Muscle layer of duodenum (tissue), 2 donors: ENCODE measurements around the gene PTPN6.

ENCODE experiments used
- H3K27ac ChIP-seq: one replicate; pipeline ENCODE4 v1.7.0; 2013; ENCODE audit warnings: mild to moderate bottlenecking, low read length
- H3K27me3 ChIP-seq: one replicate; pipeline ENCODE4 v1.7.0; 2013; ENCODE audit warnings: low read depth, mild to moderate bottlenecking, control low read depth, low read length
- H3K36me3 ChIP-seq, 2 donors: one replicate each; pipeline ENCODE4 v1.7.0; 2013; ENCODE audit warnings: low read length in 2 of 2, control low read depth in 1 of 2, mild to moderate bottlenecking in 1 of 2; ENCODE audit not compliant: insufficient read depth in 2 of 2, control insufficient read depth in 1 of 2
- H3K4me1 ChIP-seq, 2 donors: one replicate each; pipeline ENCODE4 v1.7.0; 2013; ENCODE audit warnings: low read length in 2 of 2, mild to moderate bottlenecking in 2 of 2, control low read depth in 1 of 2, moderate library complexity in 1 of 2; ENCODE audit not compliant: insufficient read depth in 2 of 2, control insufficient read depth in 1 of 2
- H3K4me3 ChIP-seq, 2 donors: one replicate each; pipeline ENCODE4 v1.7.0; 2013; ENCODE audit warnings: low read length in 2 of 2, low read depth in 1 of 2, mild to moderate bottlenecking in 1 of 2
- H3K9me3 ChIP-seq, 2 donors: one replicate each; pipeline ENCODE4 v1.7.0; 2013; ENCODE audit warnings: low read length in 2 of 2, control low read depth in 1 of 2, mild to moderate bottlenecking in 1 of 2; ENCODE audit not compliant: control insufficient read depth in 1 of 2
- donor health status: healthy.

The PTPN6 gene

DNA sequence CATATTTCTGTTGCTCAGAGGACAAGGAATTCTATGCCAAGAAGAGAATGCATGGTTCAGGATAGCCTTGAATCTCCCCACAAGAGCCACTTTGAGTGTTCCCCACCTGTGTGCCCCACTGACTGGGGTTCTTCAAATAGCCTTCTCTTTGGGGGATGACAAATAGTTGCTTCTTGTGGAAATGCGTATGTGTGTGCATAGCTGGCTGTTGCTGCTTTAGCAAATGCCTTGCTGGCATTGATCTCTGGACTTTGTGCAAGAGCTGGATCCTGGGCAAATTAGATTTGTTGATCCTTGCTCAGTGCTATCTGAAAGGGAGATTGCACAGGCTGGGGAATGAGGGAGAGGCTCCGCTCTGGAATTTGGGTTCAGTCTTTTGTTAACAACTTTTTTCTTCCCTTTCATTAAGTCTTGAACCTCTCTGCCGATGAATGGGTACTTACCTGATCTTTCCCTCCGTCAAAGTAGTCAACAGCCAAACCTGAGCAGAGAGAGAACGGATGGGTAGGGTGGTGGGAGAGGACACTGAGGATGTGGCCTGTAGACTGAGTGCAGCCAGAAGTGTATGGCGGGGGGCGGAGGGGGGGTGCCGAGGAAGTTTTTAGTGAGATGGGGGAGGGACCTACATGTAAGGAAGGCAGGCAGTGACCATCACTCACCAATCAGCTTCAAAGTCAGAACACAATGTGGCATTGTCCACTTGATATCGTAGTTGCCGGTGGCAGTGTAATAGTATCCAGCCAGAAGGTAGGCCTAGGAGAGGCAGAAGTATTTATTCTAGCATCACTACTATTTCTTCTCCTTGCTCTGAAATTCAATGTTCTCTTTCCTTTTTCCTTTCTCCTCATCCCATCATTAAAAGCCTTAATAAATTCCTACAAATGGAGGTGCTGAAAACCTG is 30.2 kb downstream of the PTPN6 start:
- H3K4me1 ChIP-seq: no peaks in the 10 kb centered on the region
- H3K27me3 ChIP-seq: no peaks in the 10 kb centered on the region
- no peak overlapping the region for H3K4me3 ChIP-seq
- no peaks in the 10 kb centered on the region for H3K9me3 ChIP-seq
- peaks cover 62 to 66% of the 10 kb centered on the region in 2 donors for H3K36me3 ChIP-seq
- no peak overlapping the region for H3K27ac ChIP-seq

DNA sequence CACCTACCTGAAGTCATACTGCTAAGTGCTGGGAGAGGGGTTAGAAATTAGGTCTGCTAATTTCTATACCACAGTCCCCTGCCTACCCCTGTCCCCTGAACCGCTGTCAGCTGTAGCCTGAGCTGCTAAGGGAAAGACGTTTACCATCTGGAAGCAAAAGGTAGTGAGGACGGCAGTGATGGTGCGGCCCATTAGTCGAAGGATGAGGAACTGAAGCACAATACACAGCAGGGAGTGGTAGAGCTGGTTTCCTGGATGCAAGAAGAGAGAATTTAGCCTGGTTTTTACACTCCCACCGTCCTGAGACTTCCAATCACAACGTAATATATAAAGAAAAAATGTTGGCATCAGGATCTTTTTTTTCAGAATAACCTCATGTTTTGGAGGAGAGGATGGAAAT is 31.4 kb downstream of the PTPN6 start:
- Histone ChIP-seq H3K4me3 (no peak overlapping the region), H3K27ac (no peak overlapping the region), H3K27me3 (no peaks in the 10 kb centered on the region), H3K9me3 (no peaks in the 10 kb centered on the region), H3K4me1 (peaks cover 0 to under 1% of the 10 kb centered on the region in 2 donors), H3K36me3 (peaks cover 54 to 55% of the 10 kb centered on the region in 2 donors)

DNA sequence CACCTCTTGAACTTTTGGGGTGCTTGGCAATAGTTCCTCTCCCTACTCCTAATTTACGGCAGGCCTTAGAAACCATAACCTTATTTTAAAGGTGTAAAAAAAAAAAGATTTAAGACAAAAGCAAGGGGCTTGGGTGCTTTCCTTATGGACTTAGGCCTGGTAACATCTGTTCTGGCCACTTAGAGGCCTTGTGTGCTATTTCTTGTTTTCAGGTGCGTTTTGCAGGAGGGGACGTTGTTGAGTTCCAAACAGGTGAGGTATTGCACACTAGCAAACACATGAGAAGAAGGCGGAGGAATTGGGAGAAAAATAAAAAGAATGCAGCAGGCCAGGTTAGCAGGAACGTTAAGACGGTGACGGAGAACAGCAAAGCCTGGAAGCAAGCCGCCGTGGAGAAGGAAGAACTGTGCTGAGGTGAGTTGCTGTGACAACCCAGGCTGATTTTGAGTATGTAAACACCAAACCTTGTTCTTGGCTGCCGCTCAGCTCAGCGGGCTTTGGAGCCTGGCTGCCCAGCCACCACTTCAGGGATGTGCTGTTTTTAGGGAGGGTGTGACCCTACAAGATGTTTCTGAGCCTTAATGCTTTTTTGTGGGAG is 36.9 kb downstream of the PTPN6 start:
- peaks cover 0 to 14% of the 10 kb centered on the region in 2 donors for H3K4me1 ChIP-seq
- H3K9me3 ChIP-seq: no peaks in the 10 kb centered on the region
- peak overlapping the region; percentile 56 for H3K27ac ChIP-seq
- no peak overlapping the region for H3K4me3 ChIP-seq
- H3K27me3 ChIP-seq: no peaks in the 10 kb centered on the region
- peaks cover 13 to 28% of the 10 kb centered on the region in 2 donors for H3K36me3 ChIP-seq

DNA sequence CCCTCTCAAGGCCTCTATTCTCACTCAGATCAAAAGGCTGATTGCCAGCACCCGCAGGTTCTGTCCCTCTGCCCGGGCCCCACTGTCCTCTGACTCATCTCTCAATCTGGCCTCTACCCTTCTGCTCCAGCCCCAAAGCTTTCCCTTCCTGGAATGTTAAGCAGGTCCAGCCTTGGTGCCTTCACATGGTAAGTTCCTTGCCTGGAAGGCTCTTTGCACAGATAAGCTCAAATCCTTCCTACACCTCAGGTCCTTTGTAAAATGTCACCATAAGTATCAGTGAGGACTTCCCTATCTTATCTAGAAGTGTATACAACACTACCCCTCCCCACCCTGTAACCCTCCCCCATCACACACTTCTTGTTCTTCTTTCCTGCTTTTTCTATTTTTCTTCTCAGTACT is 44.9 kb downstream of the PTPN6 start:
- no peak overlapping the region for H3K4me3 ChIP-seq
- peaks cover 7 to 16% of the 10 kb centered on the region in 2 donors for H3K36me3 ChIP-seq
- H3K4me1 ChIP-seq: no peaks in the 10 kb centered on the region
- no peaks in the 10 kb centered on the region for H3K27me3 ChIP-seq
- no peaks in the 10 kb centered on the region for H3K9me3 ChIP-seq
- no peak overlapping the region for H3K27ac ChIP-seq

DNA sequence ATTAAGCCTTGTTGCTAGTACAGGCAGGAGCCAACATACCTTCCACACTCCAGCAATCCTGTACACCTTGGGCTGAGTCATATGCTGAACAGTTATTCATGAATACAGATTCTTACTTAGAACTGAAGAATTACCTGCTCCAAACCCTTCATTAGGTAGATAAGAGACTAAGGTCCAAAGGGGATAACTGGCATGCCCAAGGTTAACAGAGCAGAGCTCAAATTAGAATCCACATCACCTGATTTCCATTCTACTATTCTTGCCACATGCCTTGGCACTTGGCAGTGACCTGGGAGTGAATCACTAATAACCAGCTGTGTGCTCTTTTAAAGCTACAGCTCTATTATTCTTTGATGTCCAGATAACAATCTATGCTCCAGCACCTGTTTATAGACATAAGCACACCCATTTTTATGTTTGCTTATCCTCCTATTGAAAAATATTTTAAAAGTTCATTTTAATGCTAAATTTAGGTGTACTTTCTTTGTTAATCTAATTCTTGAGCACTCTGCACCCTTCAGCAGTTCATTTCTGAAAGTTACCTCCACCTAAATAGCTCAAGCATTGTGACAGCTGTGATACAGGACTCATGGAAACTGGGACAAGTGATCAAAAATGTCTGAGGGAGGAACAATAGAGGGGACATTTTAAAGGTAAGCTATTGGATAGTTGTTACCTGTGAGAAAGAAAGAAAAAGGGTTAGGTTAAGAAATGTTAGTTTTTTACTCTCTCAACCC is 47.7 kb downstream of the PTPN6 start:
- Histone ChIP-seq H3K27ac (no peak overlapping the region), H3K27me3 (no peaks in the 10 kb centered on the region), H3K4me3 (no peak overlapping the region), H3K36me3 (peaks cover 4 to 24% of the 10 kb centered on the region in 2 donors), H3K9me3 (no peaks in the 10 kb centered on the region), H3K4me1 (no peaks in the 10 kb centered on the region)

DNA sequence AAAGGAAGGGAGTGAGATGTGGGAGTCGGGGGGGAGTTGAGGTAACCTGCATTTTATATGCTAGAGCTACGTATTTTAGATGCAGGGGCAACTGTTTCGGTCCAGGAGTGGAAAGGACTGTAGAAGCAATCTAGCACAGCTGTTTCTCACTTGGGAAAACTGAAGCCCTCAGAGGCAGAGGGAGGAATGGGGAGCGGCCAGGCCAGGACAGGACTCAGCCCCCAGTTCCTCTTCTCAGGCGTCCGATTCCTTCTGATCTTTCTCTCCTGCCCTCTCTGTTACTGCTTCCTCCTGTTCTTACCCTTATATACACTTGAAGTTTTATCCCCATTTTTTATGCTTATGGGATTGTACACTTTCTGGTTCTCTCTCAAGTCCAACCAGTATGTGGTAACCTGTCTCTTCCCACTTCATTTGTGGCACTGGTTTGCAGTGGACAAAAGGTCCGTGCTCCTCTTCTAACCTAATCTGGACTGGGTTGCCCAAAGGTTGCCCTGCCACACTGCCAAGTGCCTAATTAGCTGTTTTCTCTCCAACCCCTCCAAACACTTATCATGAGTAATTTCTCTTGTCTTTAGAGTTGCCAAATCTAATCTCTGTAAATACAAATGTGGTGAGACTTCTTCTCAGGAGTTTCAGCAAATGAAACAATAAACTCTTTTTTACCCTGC is 50.9 kb downstream of the PTPN6 start:
- no peak overlapping the region for H3K4me3 ChIP-seq
- no peaks in the 10 kb centered on the region for H3K4me1 ChIP-seq
- H3K27ac ChIP-seq: no peak overlapping the region
- H3K27me3 ChIP-seq: no peaks in the 10 kb centered on the region
- peaks cover 4 to 18% of the 10 kb centered on the region in 2 donors for H3K36me3 ChIP-seq
- H3K9me3 ChIP-seq: no peaks in the 10 kb centered on the region

DNA sequence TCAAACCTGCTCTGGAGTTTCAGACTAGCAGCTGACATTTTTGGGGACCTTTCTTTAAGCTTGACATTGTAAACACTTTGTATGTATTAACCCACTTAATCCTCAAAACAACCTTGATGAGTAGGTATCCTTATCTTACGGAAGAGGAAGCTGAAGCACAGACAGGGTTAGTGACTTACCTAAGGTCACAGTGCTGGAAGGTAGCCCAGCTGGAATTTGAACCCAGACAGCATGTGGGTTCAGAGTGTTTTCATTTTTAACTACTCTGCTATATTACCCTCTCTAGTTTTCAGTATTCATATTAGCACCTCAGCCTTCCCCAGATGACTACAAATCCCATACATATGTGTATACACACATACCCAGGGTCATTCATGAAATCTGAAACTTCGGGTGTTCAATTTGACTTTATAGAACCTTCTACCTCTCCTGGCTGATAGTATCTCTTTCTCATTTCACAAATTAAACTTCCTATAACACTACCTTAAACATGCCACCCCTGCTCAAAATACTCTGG is 53.2 kb downstream of the PTPN6 start:
- no peaks in the 10 kb centered on the region for H3K27me3 ChIP-seq
- peaks cover 0 to 10% of the 10 kb centered on the region in 2 donors for H3K36me3 ChIP-seq
- H3K27ac ChIP-seq: no peak overlapping the region
- H3K4me3 ChIP-seq: no peak overlapping the region
- H3K9me3 ChIP-seq: no peaks in the 10 kb centered on the region
- H3K4me1 ChIP-seq: no peaks in the 10 kb centered on the region

DNA sequence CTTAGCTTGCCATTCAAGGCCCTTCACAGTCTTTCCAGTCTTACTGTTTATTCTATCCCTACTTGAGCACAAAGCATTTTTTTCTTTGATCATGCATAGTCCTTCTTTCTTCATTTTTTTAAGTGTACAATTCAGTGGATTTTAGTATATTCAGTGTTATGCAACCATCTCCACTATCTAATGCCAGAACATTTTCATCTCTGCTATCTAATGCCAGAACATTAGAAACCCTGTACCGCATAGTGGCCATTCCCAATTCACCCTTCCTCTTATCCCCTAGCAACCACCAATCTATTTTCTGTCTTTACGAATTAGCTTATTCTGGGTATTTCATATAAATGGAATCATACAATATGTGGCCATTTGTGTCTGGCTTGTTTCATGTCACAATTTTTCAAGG is 53.7 kb downstream of the PTPN6 start:
- no peak overlapping the region for H3K4me3 ChIP-seq
- H3K36me3 ChIP-seq: peaks cover 0 to 10% of the 10 kb centered on the region in 2 donors
- H3K27me3 ChIP-seq: no peaks in the 10 kb centered on the region
- H3K27ac ChIP-seq: no peak overlapping the region
- no peaks in the 10 kb centered on the region for H3K9me3 ChIP-seq
- no peaks in the 10 kb centered on the region for H3K4me1 ChIP-seq

DNA sequence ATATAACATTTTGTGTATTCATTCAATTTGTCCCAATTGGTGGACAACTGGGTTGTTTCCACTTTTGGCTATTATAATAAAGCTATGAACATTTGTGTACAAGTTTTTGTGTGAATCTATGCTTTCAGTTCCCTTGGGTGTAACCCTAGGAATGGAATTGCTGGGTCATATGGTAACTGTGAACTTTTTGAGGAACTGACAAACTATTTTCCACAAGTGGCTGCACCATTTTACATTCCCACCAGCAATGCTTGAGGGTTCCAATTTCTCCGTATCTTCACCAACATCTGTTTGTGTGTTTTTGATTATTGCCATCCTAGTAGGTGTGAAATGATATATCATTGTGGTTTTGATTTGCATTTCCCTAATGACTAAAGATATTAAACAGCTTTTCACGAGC is 54.2 kb downstream of the PTPN6 start:
- Histone ChIP-seq H3K27me3 (no peaks in the 10 kb centered on the region), H3K36me3 (peaks cover 0 to 10% of the 10 kb centered on the region in 2 donors), H3K27ac (no peak overlapping the region), H3K4me1 (no peaks in the 10 kb centered on the region), H3K4me3 (no peak overlapping the region), H3K9me3 (no peaks in the 10 kb centered on the region)

DNA sequence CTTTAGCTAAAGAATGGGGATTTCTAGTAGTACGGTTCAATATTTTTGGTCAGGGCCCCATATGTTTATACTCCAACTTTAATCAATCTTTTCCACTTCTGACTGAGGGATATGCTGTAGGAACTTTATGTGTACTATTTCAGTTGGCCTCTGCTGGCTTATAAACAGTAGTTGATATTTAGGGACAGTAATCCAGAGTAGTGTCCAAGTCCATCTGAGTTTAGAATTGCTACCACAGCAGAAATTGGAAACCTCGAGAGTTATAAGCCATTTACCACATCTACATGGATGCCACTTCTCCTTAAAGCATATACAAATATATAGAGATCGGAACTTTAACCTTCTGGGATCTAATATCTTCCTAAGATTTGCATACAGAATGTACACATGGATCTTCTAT is 55.5 kb downstream of the PTPN6 start:
- H3K36me3 ChIP-seq: peaks cover 0 to 7% of the 10 kb centered on the region in 2 donors
- no peaks in the 10 kb centered on the region for H3K4me1 ChIP-seq
- H3K27me3 ChIP-seq: no peaks in the 10 kb centered on the region
- no peak overlapping the region for H3K27ac ChIP-seq
- no peak overlapping the region for H3K4me3 ChIP-seq
- H3K9me3 ChIP-seq: no peaks in the 10 kb centered on the region

DNA sequence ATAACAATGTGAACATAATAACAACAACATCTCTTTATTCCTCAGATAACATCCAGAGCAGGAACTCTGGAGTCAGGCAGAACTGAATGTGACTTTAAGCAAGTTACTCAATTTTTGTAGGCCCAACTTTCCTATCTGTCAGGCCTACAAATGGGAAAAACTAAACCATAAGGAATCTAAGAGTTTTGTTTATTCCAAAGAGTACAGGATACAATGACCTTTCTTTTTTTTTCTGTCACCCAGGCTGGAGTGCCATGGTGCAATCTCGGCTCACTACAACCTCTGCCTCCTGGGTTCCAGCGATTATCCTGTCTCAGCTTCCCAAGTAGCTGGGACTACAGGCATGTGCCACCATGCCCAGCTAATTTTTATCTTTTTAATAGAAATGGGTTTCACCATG is 57.7 kb downstream of the PTPN6 start:
- no peak overlapping the region for H3K4me3 ChIP-seq
- H3K9me3 ChIP-seq: no peaks in the 10 kb centered on the region
- no peaks in the 10 kb centered on the region for H3K27me3 ChIP-seq
- peaks cover 0 to 16% of the 10 kb centered on the region in 2 donors for H3K36me3 ChIP-seq
- no peaks in the 10 kb centered on the region for H3K4me1 ChIP-seq
- no peak overlapping the region for H3K27ac ChIP-seq
